Thyroid gland (tissue), 4 donors: ENCODE results near the gene TMEM59L. TPM values are rescaled to one million over a fixed set of nuclear protein-coding genes. Genes with fewer than 3 reads are reported as not detected.

Experiments
- DNase-seq, 2 donors: peaks; one replicate each; pipeline ENCODE4 v3.0.0-alpha.2; 2019
- H3K27ac ChIP-seq, 3 donors: fragments of 200-600 bp; sonication (generic); 1 replicate in 2 of 3; 2 replicates in 1 of 3; pipeline ENCODE4 v1.5.1; 2016 to 2019; ENCODE audit warnings: mild to moderate bottlenecking in 1 of 3, moderate library complexity in 1 of 3
- H3K27me3 ChIP-seq: fragments of 200-600 bp; sonication (generic); one replicate; pipeline ENCODE4 v1.5.1; 2019
- H3K36me3 ChIP-seq, 2 donors: fragments of 200-600 bp; sonication (generic); one replicate each; pipeline ENCODE4 v1.5.1; 2016 to 2019
- H3K4me1 ChIP-seq, 2 donors: fragments of 200-600 bp; sonication (generic); one replicate each; pipeline ENCODE4 v1.5.1; 2017 to 2019
- H3K4me3 ChIP-seq, 3 donors: fragments of 200-600 bp; sonication (generic); replicated peaks in 1 of 3; 1 replicate in 2 of 3; 2 replicates in 1 of 3; pipeline ENCODE4 v1.5.1; 2016; ENCODE audit warnings: mild to moderate bottlenecking in 1 of 3
- H3K9me3 ChIP-seq: fragments of 200-600 bp; sonication (generic); one replicate; pipeline ENCODE4 v1.5.1; 2017
- CTCF ChIP-seq, 6 experiments: fragments of 200-600 bp in 3 of 6; fragments of 450-650 bp in 3 of 6; sonication (generic) in 3 of 6; IDR thresholded peaks; one replicate each; pipeline ENCODE4 v1.5.1; 2016 to 2019; ENCODE audit warnings: antibody characterized with exemption in 6 of 6, mild to moderate bottlenecking in 2 of 6, inconsistent platforms in 1 of 6, moderate library complexity in 1 of 6
- POLR2A ChIP-seq, 2 donors: fragments of 450-650 bp; IDR thresholded peaks; one replicate each; pipeline ENCODE4 v1.6.1; 2017; ENCODE audit warnings: antibody characterized with exemption in 2 of 2, mild to moderate bottlenecking in 2 of 2, moderate library complexity in 1 of 2
- WGBS, 2 donors: methylation state at CpG; one replicate each; pipeline ENCODE4 v1.1.5; 2017; 5-methylcytosine and 5-hydroxymethylcytosine counted together
- intact Hi-C: fragments of 100-400 bp; cut with DNase I; formaldehyde crosslinking; loops from one replicate; pipeline ENCODE4 v1.15.1; 2023
- total RNA-seq, 4 donors: library from RNA; depleted of rRNA; stranded (reverse); fragments of >200 nt; gene quantifications; one replicate each; pipeline ENCODE4 v1.2.3, GENCODE V29; 2016

Gene TMEM59L
- total RNA-seq, 4 donors from 2014 or later, result 1.3 to 3.1 (median 2.3) TPM

GRCh38 chr19:18613589-18614234, 1.0 kb downstream of the TMEM59L start:
- Histone ChIP-seq H3K27ac (no peak overlapping the region), H3K27me3 (peaks cover 35% of the 10 kb centered on the region), H3K4me3 (no peak overlapping the region), H3K36me3 (no peaks in the 10 kb centered on the region), H3K4me1 (peaks cover 21 to 29% of the 10 kb centered on the region in 2 donors), H3K9me3 (no peaks in the 10 kb centered on the region)
- TF ChIP-seq POLR2A (IDR thresholded peaks at IDR 0.05) (no peak), CTCF (IDR thresholded peaks at IDR 0.05) (no peak)
- intact Hi-C loops, result no loop called here
- 26 to 37% methylated on average over 12 to 18 of the region's 23 CpGs for WGBS, 2 donors
- no peak for DNase-seq

- intact Hi-C loops, result no loop called here
- DNase-seq, result no peak
- H3K27ac ChIP-seq, result no peak overlapping the region
- TF ChIP-seq POLR2A (IDR thresholded peaks at IDR 0.05) (no peak), CTCF (IDR thresholded peaks at IDR 0.05) (no peak)
- no peaks in the 10 kb centered on the region for H3K9me3 ChIP-seq
- peaks cover 27% of the 10 kb centered on the region for H3K27me3 ChIP-seq
- no peaks in the 10 kb centered on the region for H3K36me3 ChIP-seq
- H3K4me1 ChIP-seq, result peaks cover 15 to 22% of the 10 kb centered on the region in 2 donors
- 92% methylated on average over 3 of the region's 3 CpGs for WGBS, 2 donors
- no peak overlapping the region for H3K4me3 ChIP-seq
These were observed 3.4 kb downstream of the TMEM59L start for GRCh38 chr19:18616023-18616422.

GRCh38 chr19:18617562-18617961, 4.9 kb downstream of the TMEM59L start:
- no peak for TF ChIP-seq CTCF (IDR thresholded peaks at IDR 0.05)

GRCh38 chr19:18618236-18618635, 5.6 kb downstream of the TMEM59L start:
- 97 to 99% methylated on average over 7 to 9 of the region's 13 CpGs for WGBS, 2 donors

More at GRCh38 chr19:18617562-18617961, 4.9 kb downstream of the TMEM59L start:
- DNase-seq, result no peak
- H3K27ac ChIP-seq, result no peak overlapping the region
- intact Hi-C loops, result no loop called here
- H3K4me3 ChIP-seq, result no peak overlapping the region
- peaks cover under 1 to 7% of the 10 kb centered on the region in 2 donors for H3K4me1 ChIP-seq
- H3K9me3 ChIP-seq, result no peaks in the 10 kb centered on the region
- H3K36me3 ChIP-seq, result no peaks in the 10 kb centered on the region
- peaks cover 14% of the 10 kb centered on the region for H3K27me3 ChIP-seq

More at GRCh38 chr19:18618236-18618635, 5.6 kb downstream of the TMEM59L start:
- intact Hi-C loops, result no loop called here
- Histone ChIP-seq H3K36me3 (no peaks in the 10 kb centered on the region), H3K4me3 (no peak overlapping the region), H3K4me1 (no peaks in the 10 kb centered on the region), H3K9me3 (no peaks in the 10 kb centered on the region), H3K27me3 (peaks cover 7% of the 10 kb centered on the region), H3K27ac (no peak overlapping the region)
- no peak for TF ChIP-seq CTCF (IDR thresholded peaks at IDR 0.05)
- no peak for TF ChIP-seq POLR2A (IDR thresholded peaks at IDR 0.05)
- DNase-seq, result no peak
